Liver (tissue), 9 donors: ENCODE data around the gene RNPS1. TPM values are rescaled to one million over a fixed set of nuclear protein-coding genes. Genes with fewer than 3 reads are reported as not detected.

Source experiments
- DNase-seq: peaks from one replicate; pipeline ENCODE4 v3.0.0-alpha.2; 2017; ENCODE audit warnings: low spot score
- H3K27ac ChIP-seq, 2 donors: one replicate each; pipeline ENCODE4 v1.7.0; 2013; ENCODE audit warnings: inconsistent platforms in 2 of 2, low read length in 2 of 2, control low read depth in 1 of 2, low read depth in 1 of 2, mild to moderate bottlenecking in 1 of 2
- H3K27me3 ChIP-seq, 4 donors: one replicate each; pipeline versions ENCODE4 v1.6.1 to v1.7.0; 2013; ENCODE audit warnings: low read length in 3 of 4, inconsistent platforms in 1 of 4, mild to moderate bottlenecking in 1 of 4, moderate library complexity in 1 of 4; ENCODE audit not compliant: control insufficient read depth in 4 of 4, insufficient read depth in 4 of 4
- H3K36me3 ChIP-seq, 4 donors: one replicate each; pipeline versions ENCODE4 v1.6.1 to v1.7.0; 2013; ENCODE audit warnings: low read length in 3 of 4, mild to moderate bottlenecking in 3 of 4, low read depth in 1 of 4, moderate library complexity in 1 of 4; ENCODE audit not compliant: control insufficient read depth in 4 of 4, insufficient read depth in 3 of 4
- H3K4me1 ChIP-seq, 4 donors: one replicate each; pipeline versions ENCODE4 v1.6.1 to v1.7.0; 2013; ENCODE audit warnings: low read length in 3 of 4, mild to moderate bottlenecking in 3 of 4, moderate library complexity in 1 of 4; ENCODE audit not compliant: control insufficient read depth in 4 of 4, insufficient read depth in 4 of 4
- H3K4me3 ChIP-seq, 3 donors: one replicate each; pipeline versions ENCODE4 v1.6.1 to v1.7.0; 2013; ENCODE audit warnings: low read length in 3 of 3, control low read depth in 1 of 3, low read depth in 1 of 3, mild to moderate bottlenecking in 1 of 3
- H3K9ac ChIP-seq, 2 donors: one replicate each; pipeline ENCODE4 v1.7.0; 2013; ENCODE audit warnings: low read length in 2 of 2, mild to moderate bottlenecking in 2 of 2, moderate library complexity in 2 of 2, control low read depth in 1 of 2, low read depth in 1 of 2
- H3K9me3 ChIP-seq, 4 donors: one replicate each; pipeline versions ENCODE4 v1.6.1 to v1.7.0; 2013; ENCODE audit warnings: low read length in 3 of 4; ENCODE audit not compliant: control insufficient read depth in 4 of 4
- ATF3 ChIP-seq: IDR thresholded peaks from 2 replicates; pipeline ENCODE4 v1.6.1; 2016; ENCODE audit warnings: antibody characterized with exemption
- EGR1 ChIP-seq, 2 donors: IDR thresholded peaks; 2 replicates each; pipeline ENCODE4 v1.6.1; 2016 to 2018; ENCODE audit warnings: antibody characterized with exemption in 2 of 2, low read depth in 2 of 2
- FOXA1 ChIP-seq: IDR thresholded peaks from 2 replicates; pipeline ENCODE4 v1.6.1; 2016; ENCODE audit warnings: antibody characterized with exemption
- FOXA2 ChIP-seq: IDR thresholded peaks from 2 replicates; pipeline ENCODE4 v1.6.1; 2016; ENCODE audit warnings: antibody characterized with exemption
- MAX ChIP-seq: IDR thresholded peaks from 2 replicates; pipeline ENCODE4 v1.6.1; 2016; ENCODE audit warnings: antibody characterized with exemption
- NR2F2 ChIP-seq: IDR thresholded peaks from 2 replicates; pipeline ENCODE4 v1.6.1; 2016; ENCODE audit warnings: antibody characterized with exemption
- RAD21 ChIP-seq, 2 donors: IDR thresholded peaks; 2 replicates each; pipeline ENCODE4 v1.6.1; 2016; ENCODE audit warnings: antibody characterized with exemption in 2 of 2, mild to moderate bottlenecking in 2 of 2
- SP1 ChIP-seq: IDR thresholded peaks from 2 replicates; pipeline ENCODE4 v1.6.1; 2018; ENCODE audit warnings: antibody characterized with exemption, mild to moderate bottlenecking
- TAF1 ChIP-seq: conservative IDR thresholded peaks from 2 replicates; pipeline ENCODE4 v1.6.1; 2016; ENCODE audit warnings: antibody characterized with exemption, mild to moderate bottlenecking
- YY1 ChIP-seq: IDR thresholded peaks from 2 replicates; pipeline ENCODE4 v1.6.1; 2016; ENCODE audit warnings: antibody characterized with exemption, mild to moderate bottlenecking
- ZBTB33 ChIP-seq: IDR thresholded peaks from 2 replicates; pipeline ENCODE4 v1.6.1; 2016; ENCODE audit warnings: antibody characterized with exemption
- WGBS: extraction: QIAGEN DNeasy Blood & Tissue Kit; methylation state at CpG from one replicate; pipeline ENCODE4 v1.1.7; 2013; 5-methylcytosine and 5-hydroxymethylcytosine counted together
- polyA plus RNA-seq, 2 donors: library from polyadenylated mRNA; stranded (reverse) in 1 of 2; unstranded in 1 of 2; fragments of 200-250 nt in 1 of 2; fragments of >200 nt in 1 of 2; fragmentation: Nextera tagmentation in 1 of 2; extraction: Ambion mirVana in 1 of 2; gene quantifications; one replicate each; pipeline versions ENCODE4 v1.2.1 to v1.2.3, GENCODE V29; 2013 to 2015
- total RNA-seq, 2 donors: library from RNA; depleted of rRNA; stranded (reverse); fragments of >200 nt; gene quantifications; one replicate each; pipeline ENCODE4 v1.2.3, GENCODE V29; 2014
- donor health status: healthy.
- donor health status: healthy.
- donor health status: healthy.
- donor health status: healthy.
- donor health status: healthy.

The RNPS1 gene
- total and polyA plus RNA-seq, 4 donors, result 31.3 to 38.2 (median 36.7) TPM

- Histone ChIP-seq H3K4me3 (no peak overlapping the region), H3K4me1 (peaks cover 5 to 24% (median 19%) of the 10 kb centered on the region in 4 donors), H3K27ac (no peak overlapping the region), H3K9ac (no peak overlapping the region), H3K36me3 (peaks cover 0 to 3% (median 0%) of the 10 kb centered on the region in 4 donors), H3K27me3 (no peaks in the 10 kb centered on the region), H3K9me3 (no peaks in the 10 kb centered on the region)
- no peak for DNase-seq
- 96% methylated on average over 4 of the region's 4 CpGs for WGBS
- TF ChIP-seq EGR1 (IDR thresholded peaks at IDR 0.05; ENCODE audit: low read depth in 2 of 2) (no peak), ZBTB33 (no peak), RAD21 (IDR thresholded peaks at IDR 0.05) (no peak), FOXA1 (no peak), NR2F2 (no peak), FOXA2 (no peak)
Observed at GRCh38 chr16:2216330-2216729, 51.6 kb downstream of the RNPS1 start.

- peak within 1 kb of the TSS; percentile 76 to 93 (median 82) for H3K4me3 ChIP-seq
- no peaks in the 10 kb centered on the region for H3K27me3 ChIP-seq
- peaks cover 0 to 3% (median under 1%) of the 10 kb centered on the region in 4 donors for H3K36me3 ChIP-seq
- peak within 1 kb of the TSS; percentile 93 to 94 for H3K9ac ChIP-seq
- no peak for DNase-seq
- peak within 1 kb of the TSS; percentile 96 to 98 for H3K27ac ChIP-seq
- peaks cover 5 to 24% (median 19%) of the 10 kb centered on the region in 4 donors for H3K4me1 ChIP-seq
- TF ChIP-seq ZBTB33 (no peak), EGR1 (IDR thresholded peaks at IDR 0.05; ENCODE audit: low read depth in 2 of 2) (peak in 1 of 2 donors; percentile 72)
- WGBS, result under 1% methylated on average over 48 of the region's 48 CpGs
- H3K9me3 ChIP-seq, result no peaks in the 10 kb centered on the region
Observed at GRCh38 chr16:2214719-2214968, 53.3 kb downstream of the RNPS1 start, which contains the start of gene PGP. Gene PGP (minus strand): TSS chr16:2214840. CDS start chr16:2214777, 63 bp downstream.

- Histone ChIP-seq H3K9me3 (no peaks in the 10 kb centered on the region), H3K27ac (peak overlapping the region; percentile 34 to 69), H3K27me3 (no peaks in the 10 kb centered on the region), H3K4me3 (peak overlapping the region; percentile 59 to 93 (median 75)), H3K4me1 (peaks cover 5 to 24% (median 19%) of the 10 kb centered on the region in 4 donors), H3K9ac (peak overlapping the region; percentile 41 to 74), H3K36me3 (peaks cover 0 to 5% (median 2%) of the 10 kb centered on the region in 4 donors)
- DNase-seq, result no peak
- WGBS, result 2% methylated on average over 98 of the region's 98 CpGs
- TF ChIP-seq YY1 (no peak), NR2F2 (no peak), MAX (no peak), FOXA2 (no peak), ATF3 (no peak), SP1 (no peak), TAF1 (no peak)
Observed at GRCh38 chr16:2213817-2214718, 53.9 kb downstream of the RNPS1 start.
